ENCODE measurements around the gene SHROOM3.

Gene SHROOM3

GRCh38 chr4:76536373-76536689, 101.3 kb downstream of the SHROOM3 start:
- TF ChIP-seq NFIC (IDR thresholded peaks at IDR 0.05) (no peak), TCF12 (IDR thresholded peaks at IDR 0.05; ENCODE audit: low read depth) (no peak), CREB1 (IDR thresholded peaks at IDR 0.05; ENCODE audit: low read depth) (no peak), EP300 (IDR thresholded peaks at IDR 0.05; ENCODE audit: borderline replicate concordance) (no peak; the same call in 1 of the 2 replicates), ZBTB7A (IDR thresholded peaks at IDR 0.05; ENCODE audit: low read depth) (no peak), EGR1 (IDR thresholded peaks at IDR 0.05) (no peak), CEBPB (IDR thresholded peaks at IDR 0.05) (no peak), TEAD4 (IDR thresholded peaks at IDR 0.05) (no peak), TAF1 (IDR thresholded peaks at IDR 0.05; ENCODE audit: low read depth) (no peak), REST (IDR thresholded peaks at IDR 0.05; ENCODE audit: low read depth) (no peak), RAD21 (IDR thresholded peaks at IDR 0.05; ENCODE audit: low read depth) (no peak), YY1 (IDR thresholded peaks at IDR 0.05; ENCODE audit: low read depth) (no peak)
- TF ChIP-seq, protein P1, sequence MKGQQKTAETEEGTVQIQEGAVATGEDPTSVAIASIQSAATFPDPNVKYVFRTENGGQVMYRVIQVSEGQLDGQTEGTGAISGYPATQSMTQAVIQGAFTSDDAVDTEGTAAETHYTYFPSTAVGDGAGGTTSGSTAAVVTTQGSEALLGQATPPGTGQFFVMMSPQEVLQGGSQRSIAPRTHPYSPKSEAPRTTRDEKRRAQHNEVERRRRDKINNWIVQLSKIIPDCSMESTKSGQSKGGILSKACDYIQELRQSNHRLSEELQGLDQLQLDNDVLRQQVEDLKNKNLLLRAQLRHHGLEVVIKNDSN (IDR thresholded peaks at IDR 0.05): no peak

GRCh38 chr4:76538296-76538695, 103.3 kb downstream of the SHROOM3 start:
- TF ChIP-seq YY1 (IDR thresholded peaks at IDR 0.05; ENCODE audit: low read depth) (no peak), EGR1 (IDR thresholded peaks at IDR 0.05) (no peak)

DNA sequence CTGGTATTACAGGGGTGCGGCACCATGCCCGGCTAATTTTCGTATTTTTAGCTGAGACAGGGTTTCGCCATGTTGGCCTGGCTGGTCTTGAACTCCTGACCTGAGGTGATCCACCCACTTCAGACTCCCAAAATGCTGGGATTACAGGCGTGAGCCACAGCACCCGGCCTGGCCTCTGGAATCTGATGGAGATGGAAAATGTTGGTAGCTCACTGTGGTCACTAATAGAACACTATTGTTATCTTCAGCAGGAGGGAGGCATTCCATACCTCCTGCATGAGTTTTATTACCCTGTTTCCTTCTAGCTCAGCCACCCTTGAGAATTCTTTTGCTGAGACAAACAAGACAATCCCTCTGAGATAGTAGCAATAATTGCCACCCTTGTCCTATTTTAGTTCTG, 105.0 kb downstream of the SHROOM3 start:
- TF ChIP-seq CEBPB (IDR thresholded peaks at IDR 0.05) (peak; percentile 50), YY1 (IDR thresholded peaks at IDR 0.05; ENCODE audit: low read depth) (peak; percentile 78), RAD21 (IDR thresholded peaks at IDR 0.05; ENCODE audit: low read depth) (peak; percentile 28; the same call in 1 of the 2 replicates), FOXM1 (IDR thresholded peaks at IDR 0.05; ENCODE audit: borderline replicate concordance, low read depth) (peak; percentile 99), CREB1 (IDR thresholded peaks at IDR 0.05; ENCODE audit: low read depth) (peak; percentile 24; the same call in 1 of the 2 replicates), TEAD4 (IDR thresholded peaks at IDR 0.05) (peak; percentile 99), NFIC (IDR thresholded peaks at IDR 0.05) (peak; percentile 94), EP300 (IDR thresholded peaks at IDR 0.05; ENCODE audit: borderline replicate concordance) (peak; percentile 100), EGR1 (IDR thresholded peaks at IDR 0.05) (peak; percentile 57; the same call in 1 of the 2 replicates), TCF12 (IDR thresholded peaks at IDR 0.05; ENCODE audit: low read depth) (peak; percentile 99), TAF1 (IDR thresholded peaks at IDR 0.05; ENCODE audit: low read depth) (no peak), REST (IDR thresholded peaks at IDR 0.05; ENCODE audit: low read depth) (0 out of 2 replicates have a peak, but pooled peaks have one; percentile 27), ZBTB7A (IDR thresholded peaks at IDR 0.05; ENCODE audit: low read depth) (no peak)
- TF ChIP-seq, protein P1 (IDR thresholded peaks at IDR 0.05): peak; percentile 6; the same call in 1 of the 2 replicates
- TF ChIP-seq, protein P2, sequence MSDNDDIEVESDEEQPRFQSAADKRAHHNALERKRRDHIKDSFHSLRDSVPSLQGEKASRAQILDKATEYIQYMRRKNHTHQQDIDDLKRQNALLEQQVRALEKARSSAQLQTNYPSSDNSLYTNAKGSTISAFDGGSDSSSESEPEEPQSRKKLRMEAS (IDR thresholded peaks at IDR 0.05): peak; percentile 79

DNA sequence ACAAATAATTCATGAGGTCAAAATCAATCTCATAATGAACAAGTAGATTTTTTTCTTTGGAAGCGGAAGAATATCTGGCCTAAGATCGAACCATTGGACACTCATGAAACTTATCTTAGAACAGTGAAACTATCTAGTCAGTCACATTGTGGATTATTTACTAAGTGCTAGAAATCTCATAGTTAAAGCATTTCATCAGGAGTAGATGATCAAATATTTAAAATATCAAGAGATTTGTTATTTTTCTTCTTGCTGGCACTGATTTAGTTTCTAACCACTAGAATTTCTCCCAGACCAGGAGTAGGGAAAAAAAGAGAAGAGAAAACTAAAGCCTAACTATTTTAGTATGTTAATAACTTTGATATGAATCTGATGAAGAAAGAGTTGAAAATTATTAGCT, 105.5 kb downstream of the SHROOM3 start:
- no peak for TF ChIP-seq EGR1 (IDR thresholded peaks at IDR 0.05)
- no peak for TF ChIP-seq TEAD4 (IDR thresholded peaks at IDR 0.05)
- TF ChIP-seq FOXM1 (IDR thresholded peaks at IDR 0.05; ENCODE audit: borderline replicate concordance, low read depth): no peak
- no peak for TF ChIP-seq CREB1 (IDR thresholded peaks at IDR 0.05; ENCODE audit: low read depth)
- no peak for TF ChIP-seq TAF1 (IDR thresholded peaks at IDR 0.05; ENCODE audit: low read depth)
- no peak for TF ChIP-seq RAD21 (IDR thresholded peaks at IDR 0.05; ENCODE audit: low read depth)
- TF ChIP-seq NFIC (IDR thresholded peaks at IDR 0.05): no peak
- TF ChIP-seq, protein P2 (IDR thresholded peaks at IDR 0.05): no peak

DNA sequence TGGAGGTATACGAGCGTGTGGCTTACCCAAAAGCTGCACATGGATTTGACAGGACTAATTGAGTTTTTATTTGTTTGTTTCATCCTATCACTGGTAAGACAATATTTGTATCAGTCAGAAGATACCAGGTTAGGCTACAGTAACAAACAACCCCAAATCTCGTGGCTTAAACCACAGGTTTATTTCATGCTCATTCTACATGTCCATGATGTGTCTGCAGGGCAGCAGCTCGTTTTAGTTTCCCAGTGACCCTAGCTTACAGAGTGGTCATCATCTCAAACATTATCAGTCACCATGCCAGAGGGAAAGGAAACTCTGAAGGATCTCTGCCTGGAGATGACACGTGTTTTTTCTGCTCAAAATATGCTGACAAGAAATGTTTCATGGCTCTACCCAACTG, 108.3 kb downstream of the SHROOM3 start:
- TF ChIP-seq EP300 (IDR thresholded peaks at IDR 0.05; ENCODE audit: borderline replicate concordance) (no peak), FOXM1 (IDR thresholded peaks at IDR 0.05; ENCODE audit: borderline replicate concordance, low read depth) (no peak), YY1 (IDR thresholded peaks at IDR 0.05; ENCODE audit: low read depth) (no peak), TCF12 (IDR thresholded peaks at IDR 0.05; ENCODE audit: low read depth) (no peak)

GRCh38 chr4:76544725-76545124, 109.7 kb downstream of the SHROOM3 start:
- TF ChIP-seq FOXM1 (IDR thresholded peaks at IDR 0.05; ENCODE audit: borderline replicate concordance, low read depth) (no peak), YY1 (IDR thresholded peaks at IDR 0.05; ENCODE audit: low read depth) (no peak), EP300 (IDR thresholded peaks at IDR 0.05; ENCODE audit: borderline replicate concordance) (no peak)
- TF ChIP-seq, protein P2 (IDR thresholded peaks at IDR 0.05): no peak

Data from Ishikawa (cell line).